CD4-positive, alpha-beta T cell treated with Interleukin-6 at 100 ng/mL for 8 hours (primary cell): Measurements from ENCODE around the gene ANKRD13D.
"Not testable (repeated sequence)": the region's sequence is repeated elsewhere in the genome, so short reads cannot be mapped to it uniquely, and the experiment has no call there.

Experiments
- DNase-seq: peaks from one replicate; pipeline ENCODE4 v3.0.0-alpha.2; 2020; ENCODE audit warnings: mixed read lengths, low spot score

Gene ANKRD13D

DNA sequence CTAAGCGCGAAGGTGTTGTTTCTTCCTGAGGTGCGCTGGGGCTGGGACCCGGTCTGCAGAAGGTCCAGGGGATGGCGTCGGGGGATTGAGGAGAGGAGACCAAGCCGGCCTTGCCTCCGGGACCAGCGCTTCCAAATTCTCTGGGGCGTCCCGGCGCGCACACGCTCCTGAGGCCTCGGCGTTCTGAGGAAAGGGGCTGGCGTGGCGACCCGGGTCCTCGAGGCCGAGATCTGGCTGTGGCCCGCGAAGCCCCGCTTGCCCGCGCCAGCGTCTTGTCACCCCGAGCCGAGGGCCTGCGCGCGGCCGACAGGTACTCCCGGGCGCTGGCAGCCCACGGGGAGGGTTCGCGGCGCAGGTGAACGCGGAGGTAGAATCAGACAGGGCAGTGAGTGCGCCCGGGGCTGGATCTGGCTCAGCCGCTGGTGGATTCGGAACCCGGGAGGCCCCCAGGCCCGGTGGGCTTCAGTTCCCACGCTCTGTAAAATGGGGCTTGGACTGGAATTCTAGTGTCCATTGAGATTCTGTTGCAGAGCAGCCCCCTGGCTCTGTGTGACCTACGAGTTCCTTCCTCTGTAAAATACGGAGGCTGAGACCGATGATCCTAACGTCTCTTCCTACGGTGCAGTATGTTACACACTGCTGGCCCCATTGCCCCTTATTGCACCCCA is 28.9 kb downstream of the ANKRD13D start:
- peak; percentile 16 for DNase-seq

DNA sequence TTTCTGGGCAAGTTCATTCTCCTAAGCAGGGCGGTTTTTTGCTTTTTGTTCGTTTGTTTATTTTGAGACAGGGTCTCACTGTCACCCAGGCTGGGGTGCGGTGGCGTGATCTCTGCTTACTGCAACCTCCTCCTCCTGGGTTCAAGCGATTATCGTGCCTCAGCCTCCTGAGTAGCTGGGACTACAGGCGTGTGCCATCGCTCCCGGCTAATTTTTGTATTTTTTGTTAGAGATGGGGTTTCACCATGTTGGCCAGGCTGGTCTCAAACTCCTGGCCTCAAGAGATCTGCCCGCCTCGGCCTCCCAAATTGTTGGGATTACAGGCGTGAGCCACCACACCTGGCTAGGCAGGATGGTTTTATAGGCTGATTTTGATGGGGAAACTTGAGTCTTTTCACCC is 29.8 kb downstream of the ANKRD13D start:
- DNase-seq = not testable (repeated sequence)

- no peak for DNase-seq
Observed at GRCh38 chr11:67320011-67320410, 30.9 kb downstream of the ANKRD13D start.

DNA sequence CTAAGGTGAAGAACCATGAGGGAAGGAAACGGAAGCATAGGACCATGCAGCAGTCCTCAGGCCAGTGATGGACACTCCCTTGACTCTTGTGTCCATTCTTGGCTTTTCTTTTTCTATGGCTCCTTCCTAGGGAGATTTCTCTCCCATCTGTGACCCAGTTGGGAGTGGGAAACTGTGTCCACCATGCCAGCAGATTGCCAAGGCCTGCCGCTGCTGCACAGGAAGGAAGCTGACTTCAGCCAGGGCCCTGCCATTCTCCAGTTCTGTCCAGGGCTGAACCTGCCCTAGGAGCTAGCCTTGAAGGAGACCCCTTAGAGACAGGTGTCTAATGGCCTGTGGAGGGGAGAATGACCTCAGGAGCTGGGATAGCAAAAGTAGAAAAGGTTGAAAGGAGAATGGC is 31.6 kb downstream of the ANKRD13D start:
- DNase-seq = no peak

DNA sequence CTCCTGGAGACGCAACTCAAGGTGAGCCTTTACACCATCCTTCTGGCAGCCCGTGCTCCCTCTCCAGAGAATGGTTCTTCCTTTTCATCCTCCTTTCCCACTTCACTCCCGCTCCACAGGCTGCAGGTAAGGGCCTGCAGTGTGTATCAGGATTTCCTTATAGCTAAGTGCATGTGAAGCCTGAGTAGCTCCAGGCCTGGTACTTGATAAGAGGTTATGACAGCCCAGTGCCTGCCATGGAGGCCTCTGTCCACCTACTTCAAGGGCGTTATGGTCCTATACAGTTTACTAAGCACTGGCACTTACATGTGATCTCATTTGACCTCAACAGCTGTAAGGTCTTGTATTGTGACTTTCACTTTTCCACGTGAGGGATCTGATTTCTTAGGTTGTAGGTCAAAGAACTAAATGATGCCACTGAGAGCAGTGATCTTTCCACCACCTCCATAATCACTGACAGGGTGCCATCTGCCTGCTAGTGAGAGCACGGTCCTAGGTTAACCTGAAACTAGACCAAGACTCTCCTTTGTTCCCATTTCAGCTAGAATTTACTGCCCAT is 32.3 kb downstream of the ANKRD13D start:
- no peak for DNase-seq

DNA sequence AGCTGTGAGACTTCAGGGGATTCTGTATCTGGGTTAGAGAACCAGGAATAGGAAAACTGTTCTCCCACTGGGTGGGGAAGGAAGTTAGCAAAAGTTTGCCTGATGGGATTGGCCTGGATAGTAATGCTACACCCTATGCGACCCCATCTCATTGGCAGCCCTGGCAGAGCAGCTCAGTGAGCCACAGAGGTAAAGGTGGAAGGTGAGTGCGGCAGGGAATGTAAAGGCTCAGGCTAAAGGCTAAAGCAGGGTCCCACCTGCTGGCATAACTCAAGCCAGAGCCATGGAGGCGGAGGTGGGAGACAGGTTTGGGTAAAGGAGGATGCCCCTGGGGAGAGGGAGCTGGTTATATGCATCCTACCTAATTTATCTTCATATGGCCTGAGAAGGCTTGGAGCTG is 32.9 kb downstream of the ANKRD13D start:
- DNase-seq = no peak

DNA sequence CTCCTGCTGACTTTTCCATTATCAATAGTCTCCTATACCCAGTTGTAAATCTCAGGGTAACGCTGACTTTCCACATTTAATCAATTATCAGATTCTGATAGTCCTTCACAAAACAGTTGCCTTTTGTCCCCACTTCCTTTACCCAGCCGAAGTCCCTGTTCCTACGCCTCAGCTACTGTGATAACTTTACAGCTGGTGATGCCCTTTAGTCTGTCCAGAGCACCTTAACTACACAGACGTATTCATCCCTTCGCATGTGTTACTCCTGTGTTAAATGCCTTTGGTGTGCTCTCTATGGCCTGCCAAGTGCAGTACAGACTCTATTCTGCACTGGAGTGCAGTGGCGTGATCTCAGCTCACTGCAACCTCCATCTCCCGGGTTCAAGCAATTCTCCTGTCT is 34.4 kb downstream of the ANKRD13D start:
- no peak for DNase-seq

DNA sequence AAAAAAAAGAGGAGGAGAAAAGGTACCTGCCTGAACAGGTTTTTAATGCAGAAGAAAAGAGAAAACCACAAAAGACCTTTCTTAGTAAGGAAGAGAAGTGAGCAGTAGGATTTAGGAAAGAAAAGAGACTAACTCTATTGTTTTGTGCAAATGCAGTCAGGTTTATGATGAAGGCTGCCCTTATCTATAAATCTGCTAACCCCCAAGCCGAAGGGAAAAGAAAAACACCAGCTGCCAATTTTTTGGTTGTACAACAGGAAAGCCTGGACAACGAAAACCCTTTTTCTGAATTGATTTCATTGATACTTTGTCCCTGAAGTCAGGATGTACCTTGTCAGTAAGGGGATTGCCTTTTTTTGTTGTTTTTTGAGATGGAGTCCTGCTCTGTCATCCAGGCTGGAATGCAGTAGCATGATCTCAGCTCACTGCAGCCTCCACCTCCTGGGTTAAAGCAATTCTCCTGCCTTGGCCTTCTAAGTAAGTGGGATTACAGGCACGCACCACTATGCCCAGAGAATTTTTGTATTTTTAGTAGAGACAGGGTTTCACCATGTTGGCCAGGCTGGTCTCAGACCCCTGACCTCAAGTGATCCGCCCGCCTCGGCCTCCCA is 43.1 kb downstream of the ANKRD13D start:
- DNase-seq = no peak

DNA sequence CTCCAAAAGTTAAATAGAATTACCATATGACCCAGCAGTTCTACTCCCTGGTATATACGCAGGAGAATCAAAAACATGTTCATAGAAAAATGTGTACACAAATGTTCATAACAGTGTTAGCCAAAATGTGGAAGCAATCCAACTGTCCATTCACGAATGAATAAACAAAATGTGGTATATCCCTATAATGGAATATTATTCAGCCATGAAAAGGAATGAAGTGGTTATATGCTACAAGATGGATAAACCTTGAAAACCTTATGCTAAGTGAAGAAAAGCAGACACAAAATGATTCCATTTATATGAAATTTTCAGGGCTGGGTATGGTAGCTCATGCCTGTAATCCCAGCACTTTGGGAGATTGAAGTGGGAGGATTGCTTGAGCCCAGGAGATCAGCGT is 48.2 kb downstream of the ANKRD13D start:
- DNase-seq = no peak

DNA sequence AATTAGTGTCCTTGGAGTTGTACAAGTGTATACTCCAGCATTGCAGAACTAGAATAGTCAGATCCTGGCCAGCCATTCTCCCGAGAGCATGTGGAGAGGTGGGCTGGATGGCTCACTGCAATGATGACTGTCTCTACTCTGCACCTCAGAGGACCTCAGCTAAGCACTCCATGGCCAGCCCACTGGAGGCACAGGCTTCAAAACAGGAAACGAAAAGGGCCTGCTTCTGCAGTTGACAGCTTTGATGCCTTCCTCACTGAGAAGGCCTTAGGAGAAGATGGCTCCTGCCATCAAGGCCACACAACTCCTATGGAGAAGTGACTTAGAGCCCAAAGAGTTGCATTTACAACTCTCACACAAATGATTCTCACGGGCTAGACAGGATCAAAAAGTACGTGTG is 55.2 kb downstream of the ANKRD13D start:
- DNase-seq = peak; percentile 40

DNA sequence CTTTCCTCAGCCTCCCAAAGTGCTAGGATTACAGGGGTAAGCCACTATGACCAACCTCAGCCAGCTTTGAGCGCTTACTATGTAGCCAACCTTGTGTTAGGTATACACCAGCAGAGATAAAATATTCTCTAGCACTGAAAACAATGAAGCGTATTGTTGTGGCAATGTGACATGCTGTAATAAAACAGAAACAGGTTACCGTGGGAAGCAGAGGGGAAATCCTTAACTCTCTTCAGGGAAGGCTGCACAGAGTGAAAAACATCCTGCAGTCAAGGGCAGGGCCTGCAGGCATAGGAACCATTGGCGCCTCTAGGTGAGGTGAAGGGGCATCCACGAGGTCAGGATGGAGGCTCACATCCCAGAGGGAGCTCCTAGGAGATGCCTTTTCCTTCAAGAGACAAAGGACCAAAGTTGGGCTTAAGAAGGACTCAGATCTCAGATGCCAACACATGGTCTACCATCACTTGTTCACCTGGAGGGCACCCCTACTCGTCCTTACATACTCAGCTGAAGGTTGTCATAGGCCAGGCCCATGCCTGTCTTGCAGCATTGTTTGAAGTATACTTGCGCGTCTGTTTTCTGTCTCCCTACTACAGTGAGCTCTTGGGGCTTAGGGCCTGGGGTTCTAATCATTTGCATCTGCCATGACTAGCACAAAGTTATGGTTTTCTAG is 56.3 kb downstream of the ANKRD13D start:
- DNase-seq = no peak

DNA sequence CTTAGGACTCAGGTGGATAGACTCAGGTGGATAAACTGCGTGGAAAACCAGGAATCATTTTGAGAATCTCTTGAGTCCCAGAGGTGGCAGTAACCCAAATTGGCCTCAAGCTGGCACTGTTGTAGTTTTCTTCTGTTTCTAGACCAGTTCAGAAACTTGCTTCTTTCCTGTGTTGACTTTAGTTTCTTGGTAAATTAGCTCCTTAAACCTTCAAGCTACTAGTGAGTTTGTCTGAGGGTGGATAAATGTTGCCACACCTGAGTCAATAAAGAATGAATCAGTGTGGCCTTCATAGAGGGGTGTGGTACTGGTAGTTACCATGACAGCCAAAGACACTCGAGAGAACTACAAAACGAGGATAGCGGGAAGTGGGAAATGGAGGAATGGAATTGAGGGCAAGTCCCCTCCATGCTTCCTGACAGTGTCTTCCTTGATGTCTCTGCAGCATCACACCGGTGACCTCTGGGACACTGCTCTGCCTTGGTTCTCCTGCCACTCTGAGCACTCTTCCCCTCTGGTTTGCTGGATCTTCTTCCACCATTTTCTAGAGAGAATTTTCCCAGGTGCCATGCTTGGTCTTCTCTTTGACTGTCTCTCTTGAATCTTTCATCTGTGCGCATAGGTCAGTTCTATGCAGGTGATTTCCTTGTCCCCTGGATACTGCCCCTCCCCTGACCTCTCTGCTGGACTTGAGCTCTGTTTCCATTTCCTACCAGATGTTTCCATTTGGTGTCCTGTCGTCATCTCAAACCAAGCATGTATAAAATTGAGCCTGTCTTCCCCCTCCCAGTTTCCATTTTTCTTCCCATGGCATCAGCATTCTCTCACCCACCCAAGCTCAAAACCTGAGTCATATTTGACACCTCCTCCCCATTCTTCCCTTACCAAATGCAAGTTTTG is 57.1 kb downstream of the ANKRD13D start:
- peak; percentile 30 for DNase-seq

DNA sequence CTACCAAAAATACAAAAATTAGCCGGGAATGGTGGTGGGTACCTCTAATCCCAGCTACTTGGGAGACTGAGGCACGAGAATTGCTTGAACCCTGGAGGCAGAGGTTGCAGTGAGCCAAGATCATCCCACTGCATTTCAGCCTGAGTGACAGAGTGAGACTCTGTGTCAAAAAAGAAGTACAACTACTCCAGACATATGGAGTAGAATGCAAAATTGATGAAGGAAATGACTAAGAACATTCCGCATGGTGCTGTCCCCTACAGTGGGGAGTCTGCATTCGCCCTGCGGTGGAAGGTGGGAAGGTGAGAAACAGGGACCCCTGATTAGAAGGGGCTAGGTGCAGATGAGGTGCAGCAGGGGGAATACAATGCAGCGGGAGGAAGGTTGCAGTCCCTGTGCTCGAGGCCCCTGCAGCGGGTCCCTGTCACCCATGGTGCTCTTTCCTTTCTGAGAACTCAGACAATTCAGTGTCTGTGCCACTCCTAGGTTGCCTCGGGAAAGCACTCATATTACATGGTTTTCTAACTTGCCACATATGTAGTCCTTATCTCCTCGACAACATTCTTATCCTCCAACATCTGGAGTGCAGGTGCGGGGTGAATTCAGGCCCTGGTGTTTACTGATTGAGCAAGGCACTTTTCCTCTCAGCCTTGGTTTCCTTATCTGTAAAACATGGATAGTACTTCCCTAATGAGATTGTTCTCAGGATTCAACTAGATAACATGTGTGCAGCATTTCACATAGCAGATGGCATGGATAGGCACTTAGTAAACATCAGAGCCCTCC is 59.1 kb downstream of the ANKRD13D start:
- DNase-seq = no peak

GRCh38 chr11:67349036-67349435 is 59.9 kb downstream of the ANKRD13D start:
- no peak for DNase-seq

- DNase-seq = no peak
Observed at GRCh38 chr11:67349457-67349856, 60.4 kb downstream of the ANKRD13D start.

DNA sequence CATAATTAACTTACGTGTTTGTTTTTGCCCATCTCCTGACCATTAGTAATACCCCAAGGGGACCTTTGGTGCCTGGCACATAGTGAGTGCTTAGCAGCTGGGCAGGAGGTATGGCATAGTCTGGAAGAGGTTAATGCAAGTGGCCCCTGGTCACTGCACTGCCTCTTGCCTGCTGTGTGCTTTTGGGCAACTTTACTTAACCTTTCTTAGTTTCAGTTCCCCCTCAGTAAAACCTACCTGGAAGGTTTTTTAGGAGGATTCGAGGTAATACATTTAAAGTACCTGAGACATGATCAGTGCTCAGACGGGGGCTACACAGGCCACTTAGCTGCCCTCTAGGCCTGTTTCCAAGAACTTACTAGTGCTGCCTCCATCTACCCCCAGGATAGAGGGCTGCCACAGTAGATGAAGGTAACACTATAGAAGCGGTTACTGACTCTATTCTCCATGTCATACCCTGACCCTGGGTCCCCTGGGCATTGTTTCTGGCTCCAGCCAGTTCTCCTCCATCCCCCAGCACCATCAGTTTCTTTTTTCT is 60.9 kb downstream of the ANKRD13D start:
- no peak for DNase-seq

DNA sequence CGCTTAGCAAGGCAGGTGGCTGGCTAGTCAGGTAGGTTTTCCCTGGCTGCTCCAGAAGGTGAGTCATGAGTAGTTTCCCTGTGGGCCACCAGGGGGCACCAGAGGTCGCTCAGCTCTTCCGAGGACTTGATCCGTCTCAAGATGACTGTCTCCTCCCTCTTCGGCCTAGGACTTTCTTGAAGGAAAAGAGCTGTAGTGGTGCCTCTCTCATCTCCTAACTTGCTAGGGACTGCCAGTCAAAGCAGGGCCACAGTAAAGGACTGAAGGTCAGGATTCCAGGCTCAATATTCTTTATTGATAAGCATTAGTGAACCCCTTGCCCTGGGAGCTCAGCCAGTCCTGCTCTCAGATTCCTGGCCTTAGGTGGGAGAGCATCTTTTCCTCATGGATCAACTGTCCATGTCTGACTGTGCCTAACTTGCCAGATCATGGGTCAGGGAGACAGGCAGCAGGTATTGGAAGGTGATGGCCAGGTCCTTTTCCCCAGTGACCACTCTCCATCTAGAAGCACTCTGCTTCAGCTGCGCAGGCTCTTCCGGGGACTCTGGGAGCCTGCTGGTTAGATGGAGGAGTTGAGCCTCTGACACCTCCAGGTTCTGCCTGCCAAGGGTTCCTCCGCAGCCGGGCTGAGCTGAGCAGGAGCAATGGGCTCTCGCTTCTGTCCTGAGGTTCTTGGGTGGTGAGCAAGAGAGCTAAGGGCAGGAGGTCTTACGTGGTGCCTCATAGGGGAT is 62.3 kb downstream of the ANKRD13D start:
- DNase-seq = peak; percentile 67
